IMR-90 (cell line): Measurements from ENCODE around the gene OR10A2. TPM values are rescaled to one million over a fixed set of nuclear protein-coding genes. Genes with fewer than 3 reads are reported as not detected.
"Not testable (repeated sequence)": the region's sequence is repeated elsewhere in the genome, so short reads cannot be mapped to it uniquely, and the experiment has no call there.

Experiments used
- ATAC-seq: fragments of 200-7000 bp; cut with Tn5 transposase; 2 replicates; pipeline ENCODE4 v1.9.1; 2020; ENCODE audit warnings: low read depth, mild to moderate bottlenecking, moderate library complexity
- BruUV-seq: library from RNA; stranded (reverse); fragments of 400-500 nt; replicated peaks from 2 replicates; lab custom pipeline; 2021; lab: Mats Ljungman, UMichigan
- CTCF ChIA-PET: fragments of 300-600 bp; formaldehyde crosslinking; extraction: SDS; loops from one replicate; lab custom pipeline; 2021; ENCODE audit warnings: antibody characterized with exemption; lab: Yijun Ruan, JAX
- POLR2A ChIA-PET: fragments of 300-600 bp; sonication (Branson Sonifier 250); formaldehyde crosslinking; loops from one replicate; lab custom pipeline; 2022; ENCODE audit warnings: antibody characterized with exemption; ENCODE audit not compliant: unreplicated experiment; lab: Charles Lee
- DNase-seq: peaks from one replicate; pipeline ENCODE4 v3.0.0; 2013
- H2AFZ ChIP-seq: replicated peaks from 2 replicates; pipeline ENCODE3; 2013; ENCODE audit warnings: low read length, mild to moderate bottlenecking; ENCODE audit not compliant: poor library complexity
- H2AK5ac ChIP-seq: 2 replicates; pipeline ENCODE4 v1.6.1; 2013; ENCODE audit warnings: low read depth, low read length, inconsistent platforms
- H2AK9ac ChIP-seq: replicated peaks from 2 replicates; pipeline ENCODE3; 2013; ENCODE audit warnings: mild to moderate bottlenecking, low read depth, low read length, moderate library complexity; ENCODE audit not compliant: poor library complexity
- H2BK120ac ChIP-seq: 2 replicates; pipeline ENCODE4 v1.6.1; 2013; ENCODE audit warnings: low read depth, low read length, inconsistent platforms
- H2BK15ac ChIP-seq: 3 replicates; pipeline ENCODE4 v1.6.1; 2013; ENCODE audit warnings: low read depth, low read length, inconsistent platforms
- H2BK20ac ChIP-seq: 2 replicates; pipeline ENCODE4 v1.6.1; 2013; ENCODE audit warnings: low read depth, mild to moderate bottlenecking, inconsistent platforms, low read length, moderate library complexity
- H2BK5ac ChIP-seq: 2 replicates; pipeline ENCODE4 v1.6.1; 2013; ENCODE audit warnings: mild to moderate bottlenecking, low read depth, low read length, inconsistent platforms; ENCODE audit not compliant: poor library complexity, severe bottlenecking
- H3K14ac ChIP-seq: replicated peaks from 2 replicates; pipeline ENCODE4 v1.6.1; 2013; ENCODE audit warnings: low read depth, low read length, inconsistent platforms
- H3K18ac ChIP-seq: 2 replicates; pipeline ENCODE4 v1.6.1; 2013; ENCODE audit warnings: low read depth, low read length, control low read depth
- H3K23ac ChIP-seq: 2 replicates; pipeline ENCODE4 v1.6.1; 2013; ENCODE audit warnings: low read depth, low read length, inconsistent platforms
- H3K27ac ChIP-seq: 2 replicates; pipeline ENCODE4 v1.5.1; 2013; ENCODE audit warnings: mild to moderate bottlenecking, control low read depth, low read length; ENCODE audit not compliant: insufficient read depth
- H3K27me3 ChIP-seq: 2 replicates; pipeline ENCODE4 v1.6.1; 2013; ENCODE audit warnings: low read length; ENCODE audit not compliant: control insufficient read depth, insufficient read depth
- H3K36me3 ChIP-seq: 2 replicates; pipeline ENCODE4 v1.6.1; 2013; ENCODE audit warnings: low read length, mixed read lengths; ENCODE audit not compliant: control insufficient read depth, insufficient read depth
- H3K4ac ChIP-seq: 2 replicates; pipeline ENCODE4 v1.6.1; 2013; ENCODE audit warnings: low read depth, low read length, inconsistent platforms
- H3K4me1 ChIP-seq: 2 replicates; pipeline ENCODE4 v1.6.1; 2013; ENCODE audit warnings: low read length, mixed read lengths; ENCODE audit not compliant: control insufficient read depth, insufficient read depth
- H3K4me2 ChIP-seq: 2 replicates; pipeline ENCODE4 v1.6.1; 2013; ENCODE audit warnings: low read depth, mild to moderate bottlenecking, control low read depth, low read length, moderate library complexity
- H3K4me3 ChIP-seq: 2 replicates; pipeline ENCODE4 v1.5.1; 2013; ENCODE audit warnings: low read depth, mild to moderate bottlenecking, control low read depth, low read length, moderate library complexity; ENCODE audit not compliant: insufficient read depth
- H3K56ac ChIP-seq: 2 replicates; pipeline ENCODE4 v1.6.1; 2013; ENCODE audit warnings: low read length, inconsistent platforms; ENCODE audit not compliant: insufficient read depth; ENCODE audit errors: extremely low read depth
- H3K79me1 ChIP-seq, 2 experiments: 2 replicates each; pipeline ENCODE4 v1.6.1; 2013; ENCODE audit warnings: low read length in 2 of 2, inconsistent platforms in 1 of 2, low read depth in 1 of 2
- H3K9ac ChIP-seq: 2 replicates; pipeline ENCODE4 v1.6.1; 2013; ENCODE audit warnings: low read depth, low read length, control low read depth
- H3K9me1 ChIP-seq: 2 replicates; pipeline ENCODE4 v1.6.1; 2013; ENCODE audit warnings: low read length, inconsistent platforms; ENCODE audit not compliant: insufficient read depth
- H3K9me3 ChIP-seq: 2 replicates; pipeline ENCODE4 v1.6.1; 2013; ENCODE audit warnings: low read length; ENCODE audit not compliant: control insufficient read depth, insufficient read depth
- H4K20me1 ChIP-seq: 2 replicates; pipeline ENCODE4 v1.6.1; 2013; ENCODE audit warnings: low read length, inconsistent platforms; ENCODE audit not compliant: insufficient read depth
- H4K5ac ChIP-seq: 2 replicates; pipeline ENCODE4 v1.6.1; 2013; ENCODE audit warnings: mild to moderate bottlenecking, low read depth, low read length, control low read depth
- H4K8ac ChIP-seq, 2 experiments: 2 replicates each; pipeline ENCODE4 v1.6.1; 2013; ENCODE audit warnings: low read depth in 2 of 2, low read length in 2 of 2, control low read depth in 1 of 2, inconsistent platforms in 1 of 2
- H4K91ac ChIP-seq: 2 replicates; pipeline ENCODE4 v1.6.1; 2013; ENCODE audit warnings: low read depth, low read length, inconsistent platforms; ENCODE audit not compliant: insufficient read depth
- MAFK ChIP-seq: IDR thresholded peaks from 2 replicates; pipeline ENCODE4 v1.6.1; 2012; ENCODE audit warnings: low read depth, low read length, improper control_type of control experiment
- RCOR1 ChIP-seq: IDR thresholded peaks from 2 replicates; pipeline ENCODE4 v1.6.1; 2012; ENCODE audit warnings: mild to moderate bottlenecking, low read length, improper control_type of control experiment; ENCODE audit not compliant: insufficient replicate concordance
- WGBS, 2 experiments: methylation state at CpG; one replicate each; pipeline versions ENCODE4 v1.1.5 to v1.1.7; 2013; ENCODE audit warnings: missing lambda C conversion rate in 2 of 2; ENCODE audit not compliant: insufficient read length in 1 of 2; ENCODE audit errors: extremely low coverage in 2 of 2; 5-methylcytosine and 5-hydroxymethylcytosine counted together
- dilution Hi-C: fragments of 300-500 bp; cut with HindIII; formaldehyde crosslinking; loops from one replicate; pipeline ENCODE4 v1.14.3; 2018; ENCODE audit warnings: low sequenced_read_pairs; ENCODE audit not compliant: unreplicated experiment
- in situ Hi-C: fragments of 300-500 bp; cut with MboI; formaldehyde crosslinking; loops from 3 replicates; pipeline ENCODE4 v1.14.3; 2019; ENCODE audit warnings: low sequenced_read_pairs, inconsistent platforms, mixed read lengths
- intact Hi-C: fragments of 100-400 bp; cut with micrococcal nuclease; formaldehyde crosslinking; loops from 2 replicates; pipeline ENCODE4 v1.10.0; 2022
- polyA plus RNA-seq, 3 experiments: library from polyadenylated mRNA; depleted of rRNA; stranded (reverse); fragments of >200 nt; gene quantifications; 2 replicates each; pipeline ENCODE4 v1.2.3, GENCODE V29; 2012; ENCODE audit warnings: low replicate concordance in 1 of 3
- total RNA-seq: library from RNA; depleted of rRNA; stranded (reverse); fragments of >200 nt; gene quantifications from 2 replicates; pipeline ENCODE4 v1.2.3, GENCODE V29; 2012

Gene OR10A2
- total and polyA plus RNA-seq, 2 of the 4 experiments (the other 2 are of a cell fraction): not detected

DNA sequence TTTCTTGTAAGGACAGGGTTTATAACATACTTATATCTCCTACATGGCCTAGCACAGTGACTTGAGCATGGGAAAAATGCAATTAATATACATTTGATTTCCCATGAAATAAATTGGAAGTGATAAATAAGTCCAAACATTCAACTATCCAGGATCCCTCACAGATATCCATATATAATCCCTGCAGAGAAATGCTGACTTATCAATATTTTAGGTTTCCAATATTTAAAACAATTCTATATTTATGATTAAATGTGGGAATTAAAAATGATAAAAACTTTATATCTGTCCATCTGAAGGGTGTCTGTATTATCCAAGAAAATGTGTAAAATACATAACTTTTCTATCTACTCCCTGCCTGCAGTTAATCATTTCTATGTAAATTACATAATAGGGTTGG is 19.9 kb downstream of the OR10A2 start:
- BruUV-seq: no TSS peak
- in situ Hi-C loops (no loop called here), dilution Hi-C loops (no loop called here)

DNA sequence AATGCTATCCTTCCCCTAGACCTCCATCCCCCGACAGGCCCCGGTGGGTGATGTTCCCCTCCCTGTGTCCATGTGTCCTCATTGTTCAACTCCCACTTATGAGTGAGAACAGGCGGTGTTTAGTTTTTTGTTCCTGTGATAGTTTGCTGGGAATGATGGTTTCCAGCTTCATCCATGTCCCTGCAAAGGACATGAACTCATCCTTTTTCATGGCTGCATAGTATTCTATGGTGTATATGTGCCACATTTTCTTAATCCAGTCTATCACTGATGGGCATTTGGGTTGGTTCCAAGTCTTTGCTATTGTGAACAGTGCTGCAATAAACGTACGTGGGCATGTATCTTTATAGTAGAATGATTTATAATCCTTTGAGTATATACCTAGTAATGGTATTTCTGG is 24.9 kb downstream of the OR10A2 start:
- H4K20me1 ChIP-seq, H3K18ac ChIP-seq, H3K9me1 ChIP-seq, H2BK15ac ChIP-seq, H4K8ac ChIP-seq, H3K9ac ChIP-seq, H2AK9ac ChIP-seq, in situ Hi-C loops, H2BK20ac ChIP-seq, H3K36me3 ChIP-seq, ATAC-seq, H3K14ac ChIP-seq, H2BK5ac ChIP-seq, H2AFZ ChIP-seq, H4K5ac ChIP-seq, POLR2A ChIA-PET, H3K4ac ChIP-seq, H4K91ac ChIP-seq, H3K4me2 ChIP-seq, BruUV-seq, H3K4me1 ChIP-seq, CTCF ChIA-PET, H2BK120ac ChIP-seq, H3K9me3 ChIP-seq, H3K4me3 ChIP-seq, intact Hi-C loops, H3K27ac ChIP-seq, H2AK5ac ChIP-seq, H3K79me1 ChIP-seq, dilution Hi-C loops, DNase-seq, H3K56ac ChIP-seq, H3K27me3 ChIP-seq, H3K23ac ChIP-seq: not testable (repeated sequence)
- WGBS, 2 experiments: no CpG with 5 or more reads among the region's 5 CpGs

More for the DNA sequence above, 19.9 kb downstream of the OR10A2 start:
- H2AFZ ChIP-seq: no peak overlapping the region
- ATAC-seq (no peak), DNase-seq (no peak)
- no peaks in the 10 kb centered on the region for H3K79me1 ChIP-seq
- H4K20me1 ChIP-seq: no peaks in the 10 kb centered on the region
- ChIA-PET POLR2A (no interaction called here), CTCF (interaction anchor here (1.2 kb wide), 1 partner anchor 70 kb away, joined by 3 read pairs; no protein-coding TSS in a partner anchor)
- H3K27me3 ChIP-seq: no peaks in the 10 kb centered on the region
- intact Hi-C loops: no loop called here
- H3K9me3 ChIP-seq: no peaks in the 10 kb centered on the region
- H2BK120ac ChIP-seq: no peak overlapping the region
- no peak overlapping the region for H4K5ac ChIP-seq
- H2BK5ac ChIP-seq: no peak overlapping the region
- no peak overlapping the region for H2AK9ac ChIP-seq
- no peaks in the 10 kb centered on the region for H3K36me3 ChIP-seq
- H3K18ac ChIP-seq: no peak overlapping the region
- no peak overlapping the region for H3K9ac ChIP-seq
- H4K8ac ChIP-seq: no peak overlapping the region
- H3K4ac ChIP-seq: no peak overlapping the region
- no peak overlapping the region for H3K4me3 ChIP-seq
- no peak overlapping the region for H3K4me2 ChIP-seq
- no peaks in the 10 kb centered on the region for H3K9me1 ChIP-seq
- no peak overlapping the region for H3K56ac ChIP-seq
- H3K4me1 ChIP-seq: no peaks in the 10 kb centered on the region
- no peak overlapping the region for H3K27ac ChIP-seq
- H2AK5ac ChIP-seq: no peak overlapping the region
- H2BK20ac ChIP-seq: no peak overlapping the region
- no peak overlapping the region for H3K23ac ChIP-seq
- TF ChIP-seq RCOR1: no peak
- TF ChIP-seq MAFK: peak; percentile 90
- H2BK15ac ChIP-seq: no peak overlapping the region
- no peak overlapping the region for H4K91ac ChIP-seq
- H3K14ac ChIP-seq: no peak overlapping the region
